Heart left ventricle (tissue), 13 donors: ENCODE data around the gene SCGB1D2.

Source experiments
- CTCF ChIP-seq, 12 donors: fragments of 200-600 bp; sonication (generic) in 4 of 12; IDR thresholded peaks; one replicate each; pipeline versions ENCODE4 v1.5.0 to v1.8.0; 2018 to 2022; ENCODE audit warnings: antibody characterized with exemption in 12 of 12, mild to moderate bottlenecking in 5 of 12
- POLR2A ChIP-seq, 2 donors: fragments of 450-650 bp; IDR thresholded peaks; one replicate each; pipeline ENCODE4 v1.6.1; 2017; ENCODE audit warnings: antibody characterized with exemption in 2 of 2, mild to moderate bottlenecking in 2 of 2, moderate library complexity in 2 of 2
- donor health status: ischemic (EF 13 %, LVEDD 7.1; RV severe dilation, severe dysfunction).
- donor health status: DM: no; HTN: yes; CAD: no.
- donor health status: DM: no; HTN: no; CAD: no.
- donor health status: ischemic (EF 25% LVEDD 6.9; RV normal size, moderate dysfunction).
- donor health status: ischemic (EF 25% LVEDD 5.7; RV mildly dilated, moderate dysfunction).
- donor health status: ischemic (EF 35%, LVEDD 5.7; RV mildly dilated, moderate dysfunction).
- donor health status: nonischemic (EF 11% LVEDD 7.7; RV severe dilation, severe dysfunction).
- donor health status: DM: yes; HTN: yes; CAD: no.
- donor health status: PGD.
- donor health status: ischemic (EF 29% LVEDD 5.4; RV normal size, mild dysfunction).
- donor health status: nonischemic (EF 23%, LVEDD 6.1; RV moderate dilation, normal function).

DNA sequence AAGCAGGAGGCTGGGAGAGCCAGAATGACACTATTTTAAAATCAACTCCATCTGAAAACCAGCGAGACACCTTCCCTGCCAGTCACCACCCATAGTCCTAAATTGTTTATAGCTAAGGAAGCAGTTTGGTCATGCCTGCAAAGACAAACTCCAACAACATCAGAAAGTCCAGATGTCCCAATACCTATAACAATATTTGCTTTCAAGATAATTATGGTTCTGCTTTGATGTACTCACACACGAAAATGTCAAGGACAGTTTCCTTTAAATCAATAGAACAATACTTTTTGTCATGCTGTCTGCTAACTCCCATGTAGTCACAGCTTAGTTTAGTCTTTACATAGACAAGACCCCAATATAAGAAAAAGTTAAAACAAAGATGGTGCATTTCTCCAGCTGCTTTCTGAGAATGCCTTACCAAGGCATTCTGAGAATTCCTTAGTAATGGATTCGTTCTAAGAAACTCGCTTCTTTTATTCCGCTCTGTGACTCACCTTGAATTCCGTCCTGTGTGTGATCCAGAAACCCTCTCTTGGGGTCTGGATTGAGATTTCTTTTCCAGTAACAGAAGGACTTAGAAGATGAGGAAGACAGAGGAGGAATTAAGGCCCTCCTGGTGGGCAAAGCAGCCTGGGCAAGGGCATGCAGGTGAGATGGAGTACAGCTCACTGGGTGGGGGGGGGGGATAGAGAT lies 18.4 kb downstream of the SCGB1D2 start:
- TF ChIP-seq CTCF (IDR thresholded peaks at IDR 0.05), result no peak
- TF ChIP-seq POLR2A (IDR thresholded peaks at IDR 0.05), result no peak
